IMR-90 (cell line): ENCODE data around the gene ECE2. TPM values are rescaled to one million over a fixed set of nuclear protein-coding genes. Genes with fewer than 3 reads are reported as not detected.
A peak's percentile ranks its signal among the peaks of the same experiment; 100 is the strongest.

Experiments used
- ATAC-seq: fragments of 200-7000 bp; cut with Tn5 transposase; 2 replicates; pipeline ENCODE4 v1.9.1; 2020; ENCODE audit warnings: low read depth, mild to moderate bottlenecking, moderate library complexity
- BruUV-seq: library from RNA; stranded (reverse); fragments of 400-500 nt; replicated peaks from 2 replicates; lab custom pipeline; 2021; lab: Mats Ljungman, UMichigan
- CTCF ChIA-PET: fragments of 300-600 bp; formaldehyde crosslinking; extraction: SDS; loops from one replicate; lab custom pipeline; 2021; ENCODE audit warnings: antibody characterized with exemption; lab: Yijun Ruan, JAX
- POLR2A ChIA-PET: fragments of 300-600 bp; sonication (Branson Sonifier 250); formaldehyde crosslinking; loops from one replicate; lab custom pipeline; 2022; ENCODE audit warnings: antibody characterized with exemption; ENCODE audit not compliant: unreplicated experiment; lab: Charles Lee
- DNase-seq: peaks from one replicate; pipeline ENCODE4 v3.0.0; 2013
- H2AFZ ChIP-seq: replicated peaks from 2 replicates; pipeline ENCODE3; 2013; ENCODE audit warnings: low read length, mild to moderate bottlenecking; ENCODE audit not compliant: poor library complexity
- H2AK5ac ChIP-seq: 2 replicates; pipeline ENCODE4 v1.6.1; 2013; ENCODE audit warnings: low read depth, low read length, inconsistent platforms
- H2AK9ac ChIP-seq: replicated peaks from 2 replicates; pipeline ENCODE3; 2013; ENCODE audit warnings: mild to moderate bottlenecking, low read depth, low read length, moderate library complexity; ENCODE audit not compliant: poor library complexity
- H2BK120ac ChIP-seq: 2 replicates; pipeline ENCODE4 v1.6.1; 2013; ENCODE audit warnings: low read depth, low read length, inconsistent platforms
- H2BK15ac ChIP-seq: 3 replicates; pipeline ENCODE4 v1.6.1; 2013; ENCODE audit warnings: low read depth, low read length, inconsistent platforms
- H2BK20ac ChIP-seq: 2 replicates; pipeline ENCODE4 v1.6.1; 2013; ENCODE audit warnings: low read depth, mild to moderate bottlenecking, inconsistent platforms, low read length, moderate library complexity
- H2BK5ac ChIP-seq: 2 replicates; pipeline ENCODE4 v1.6.1; 2013; ENCODE audit warnings: mild to moderate bottlenecking, low read depth, low read length, inconsistent platforms; ENCODE audit not compliant: poor library complexity, severe bottlenecking
- H3K14ac ChIP-seq: replicated peaks from 2 replicates; pipeline ENCODE4 v1.6.1; 2013; ENCODE audit warnings: low read depth, low read length, inconsistent platforms
- H3K18ac ChIP-seq: 2 replicates; pipeline ENCODE4 v1.6.1; 2013; ENCODE audit warnings: low read depth, low read length, control low read depth
- H3K23ac ChIP-seq: 2 replicates; pipeline ENCODE4 v1.6.1; 2013; ENCODE audit warnings: low read depth, low read length, inconsistent platforms
- H3K27ac ChIP-seq: 2 replicates; pipeline ENCODE4 v1.5.1; 2013; ENCODE audit warnings: mild to moderate bottlenecking, control low read depth, low read length; ENCODE audit not compliant: insufficient read depth
- H3K27me3 ChIP-seq: 2 replicates; pipeline ENCODE4 v1.6.1; 2013; ENCODE audit warnings: low read length; ENCODE audit not compliant: control insufficient read depth, insufficient read depth
- H3K36me3 ChIP-seq: 2 replicates; pipeline ENCODE4 v1.6.1; 2013; ENCODE audit warnings: low read length, mixed read lengths; ENCODE audit not compliant: control insufficient read depth, insufficient read depth
- H3K4ac ChIP-seq: 2 replicates; pipeline ENCODE4 v1.6.1; 2013; ENCODE audit warnings: low read depth, low read length, inconsistent platforms
- H3K4me1 ChIP-seq: 2 replicates; pipeline ENCODE4 v1.6.1; 2013; ENCODE audit warnings: low read length, mixed read lengths; ENCODE audit not compliant: control insufficient read depth, insufficient read depth
- H3K4me2 ChIP-seq: 2 replicates; pipeline ENCODE4 v1.6.1; 2013; ENCODE audit warnings: low read depth, mild to moderate bottlenecking, control low read depth, low read length, moderate library complexity
- H3K4me3 ChIP-seq: 2 replicates; pipeline ENCODE4 v1.5.1; 2013; ENCODE audit warnings: low read depth, mild to moderate bottlenecking, control low read depth, low read length, moderate library complexity; ENCODE audit not compliant: insufficient read depth
- H3K56ac ChIP-seq: 2 replicates; pipeline ENCODE4 v1.6.1; 2013; ENCODE audit warnings: low read length, inconsistent platforms; ENCODE audit not compliant: insufficient read depth; ENCODE audit errors: extremely low read depth
- H3K79me1 ChIP-seq, 2 experiments: 2 replicates each; pipeline ENCODE4 v1.6.1; 2013; ENCODE audit warnings: low read length in 2 of 2, inconsistent platforms in 1 of 2, low read depth in 1 of 2
- H3K9ac ChIP-seq: 2 replicates; pipeline ENCODE4 v1.6.1; 2013; ENCODE audit warnings: low read depth, low read length, control low read depth
- H3K9me1 ChIP-seq: 2 replicates; pipeline ENCODE4 v1.6.1; 2013; ENCODE audit warnings: low read length, inconsistent platforms; ENCODE audit not compliant: insufficient read depth
- H3K9me3 ChIP-seq: 2 replicates; pipeline ENCODE4 v1.6.1; 2013; ENCODE audit warnings: low read length; ENCODE audit not compliant: control insufficient read depth, insufficient read depth
- H4K20me1 ChIP-seq: 2 replicates; pipeline ENCODE4 v1.6.1; 2013; ENCODE audit warnings: low read length, inconsistent platforms; ENCODE audit not compliant: insufficient read depth
- H4K5ac ChIP-seq: 2 replicates; pipeline ENCODE4 v1.6.1; 2013; ENCODE audit warnings: mild to moderate bottlenecking, low read depth, low read length, control low read depth
- H4K8ac ChIP-seq, 2 experiments: 2 replicates each; pipeline ENCODE4 v1.6.1; 2013; ENCODE audit warnings: low read depth in 2 of 2, low read length in 2 of 2, control low read depth in 1 of 2, inconsistent platforms in 1 of 2
- H4K91ac ChIP-seq: 2 replicates; pipeline ENCODE4 v1.6.1; 2013; ENCODE audit warnings: low read depth, low read length, inconsistent platforms; ENCODE audit not compliant: insufficient read depth
- MAZ ChIP-seq: IDR thresholded peaks from 2 replicates; pipeline ENCODE4 v1.6.1; 2012; ENCODE audit warnings: low read depth, mild to moderate bottlenecking, low read length, improper control_type of control experiment, moderate library complexity, borderline replicate concordance
- RAD21 ChIP-seq: IDR thresholded peaks from 2 replicates; pipeline ENCODE4 v1.6.1; 2012; ENCODE audit warnings: low read length, improper control_type of control experiment
- WGBS, 2 experiments: methylation state at CpG; one replicate each; pipeline versions ENCODE4 v1.1.5 to v1.1.7; 2013; ENCODE audit warnings: missing lambda C conversion rate in 2 of 2; ENCODE audit not compliant: insufficient read length in 1 of 2; ENCODE audit errors: extremely low coverage in 2 of 2; 5-methylcytosine and 5-hydroxymethylcytosine counted together
- dilution Hi-C: fragments of 300-500 bp; cut with HindIII; formaldehyde crosslinking; loops from one replicate; pipeline ENCODE4 v1.14.3; 2018; ENCODE audit warnings: low sequenced_read_pairs; ENCODE audit not compliant: unreplicated experiment
- in situ Hi-C: fragments of 300-500 bp; cut with MboI; formaldehyde crosslinking; loops from 3 replicates; pipeline ENCODE4 v1.14.3; 2019; ENCODE audit warnings: low sequenced_read_pairs, inconsistent platforms, mixed read lengths
- intact Hi-C: fragments of 100-400 bp; cut with micrococcal nuclease; formaldehyde crosslinking; loops from 2 replicates; pipeline ENCODE4 v1.10.0; 2022
- polyA plus RNA-seq, 3 experiments: library from polyadenylated mRNA; depleted of rRNA; stranded (reverse); fragments of >200 nt; gene quantifications; 2 replicates each; pipeline ENCODE4 v1.2.3, GENCODE V29; 2012; ENCODE audit warnings: low replicate concordance in 1 of 3
- total RNA-seq: library from RNA; depleted of rRNA; stranded (reverse); fragments of >200 nt; gene quantifications from 2 replicates; pipeline ENCODE4 v1.2.3, GENCODE V29; 2012
- TF ChIP-seq, protein P1 (sequence below): conservative IDR thresholded peaks from 2 replicates; pipeline ENCODE4 v1.5.1; 2012; ENCODE audit warnings: mild to moderate bottlenecking, low read depth, low read length, improper control_type of control experiment

Gene ECE2
- total and polyA plus RNA-seq, 2 of the 4 experiments (the other 2 are of a cell fraction), result not detected

DNA sequence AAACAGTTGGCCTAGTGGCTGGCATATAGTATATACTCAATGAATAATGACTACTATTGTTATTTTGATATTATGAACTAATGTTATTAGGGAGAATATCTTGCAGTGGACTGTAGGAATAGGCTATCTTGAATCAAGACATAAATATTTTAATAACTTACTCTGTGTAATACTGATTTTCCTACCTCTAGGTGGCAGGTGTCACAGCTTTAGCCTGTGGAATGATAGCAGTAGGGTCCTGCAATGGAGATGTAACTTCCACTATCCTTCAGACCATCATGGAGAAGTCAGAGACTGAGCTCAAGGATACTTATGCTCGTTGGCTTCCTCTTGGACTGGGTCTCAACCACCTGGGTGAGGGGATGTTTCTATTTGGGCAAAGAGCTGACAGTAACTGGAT lies 29.8 kb downstream of the ECE2 start:
- Histone ChIP-seq H3K9me3 (no peaks in the 10 kb centered on the region), H3K23ac (no peak overlapping the region), H4K8ac (no peak overlapping the region), H2BK15ac (no peak overlapping the region), H2BK120ac (no peak overlapping the region), H2AK9ac (no peak overlapping the region), H3K27me3 (no peaks in the 10 kb centered on the region), H4K5ac (no peak overlapping the region), H2AFZ (no peak overlapping the region), H4K91ac (no peak overlapping the region), H3K9ac (no peak overlapping the region), H3K9me1 (no peaks in the 10 kb centered on the region; the same call in 1 of the 2 replicates), H3K18ac (no peak overlapping the region), H3K79me1 (peaks cover 40 to 46% of the 10 kb centered on the region in 2 experiments), H3K56ac (no peak overlapping the region), H3K36me3 (peaks cover 78% of the 10 kb centered on the region), H2BK5ac (no peak overlapping the region), H4K20me1 (peaks cover 46% of the 10 kb centered on the region), H2AK5ac (no peak overlapping the region), H3K27ac (no peak overlapping the region), H2BK20ac (no peak overlapping the region), H3K14ac (no peak overlapping the region), H3K4me1 (no peaks in the 10 kb centered on the region), H3K4ac (no peak overlapping the region), H3K4me2 (no peak overlapping the region), H3K4me3 (no peak overlapping the region)
- no CpG with 5 or more reads among the region's 1 CpG for WGBS, 2 experiments
- ATAC-seq, result peak; percentile 51; the same call in 1 of the 2 replicates
- CTCF ChIA-PET, result interaction anchor here (0.7 kb wide), 1 partner anchor 49 kb away, joined by 3 read pairs; no protein-coding TSS in a partner anchor
- TF ChIP-seq, protein P1, sequence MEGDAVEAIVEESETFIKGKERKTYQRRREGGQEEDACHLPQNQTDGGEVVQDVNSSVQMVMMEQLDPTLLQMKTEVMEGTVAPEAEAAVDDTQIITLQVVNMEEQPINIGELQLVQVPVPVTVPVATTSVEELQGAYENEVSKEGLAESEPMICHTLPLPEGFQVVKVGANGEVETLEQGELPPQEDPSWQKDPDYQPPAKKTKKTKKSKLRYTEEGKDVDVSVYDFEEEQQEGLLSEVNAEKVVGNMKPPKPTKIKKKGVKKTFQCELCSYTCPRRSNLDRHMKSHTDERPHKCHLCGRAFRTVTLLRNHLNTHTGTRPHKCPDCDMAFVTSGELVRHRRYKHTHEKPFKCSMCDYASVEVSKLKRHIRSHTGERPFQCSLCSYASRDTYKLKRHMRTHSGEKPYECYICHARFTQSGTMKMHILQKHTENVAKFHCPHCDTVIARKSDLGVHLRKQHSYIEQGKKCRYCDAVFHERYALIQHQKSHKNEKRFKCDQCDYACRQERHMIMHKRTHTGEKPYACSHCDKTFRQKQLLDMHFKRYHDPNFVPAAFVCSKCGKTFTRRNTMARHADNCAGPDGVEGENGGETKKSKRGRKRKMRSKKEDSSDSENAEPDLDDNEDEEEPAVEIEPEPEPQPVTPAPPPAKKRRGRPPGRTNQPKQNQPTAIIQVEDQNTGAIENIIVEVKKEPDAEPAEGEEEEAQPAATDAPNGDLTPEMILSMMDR, result peak; percentile 24; the same call in 1 of the 2 replicates
- no peak for TF ChIP-seq MAZ
- peak; percentile 28; the same call in 1 of the 2 replicates for TF ChIP-seq RAD21
- DNase-seq, result peak; percentile 14
- POLR2A ChIA-PET, result no interaction called here
- no TSS peak for BruUV-seq
- in situ Hi-C loops (no loop called here), intact Hi-C loops (no loop called here), dilution Hi-C loops (no loop called here)
